Fibroblast of lung (primary cell): ENCODE measurements around the gene GLDC. TPM values are rescaled to one million over a fixed set of nuclear protein-coding genes. Genes with fewer than 3 reads are reported as not detected.

Source experiments
- DNase-seq, 2 donors: peaks; one replicate each; pipeline versions ENCODE4 v3.0.0 to v3.0.0-alpha.2; 2010; ENCODE audit warnings: low read depth in 2 of 2
- H2AFZ ChIP-seq: 2 replicates; pipeline ENCODE4 v1.5.1; 2012; ENCODE audit warnings: low read length, control low read depth, inconsistent platforms
- H3K27ac ChIP-seq: 2 replicates; pipeline ENCODE4 v1.5.1; 2011; ENCODE audit warnings: low read length, control low read depth; ENCODE audit not compliant: insufficient read depth
- H3K27me3 ChIP-seq: 2 replicates; pipeline ENCODE4 v1.5.1; 2011; ENCODE audit warnings: mild to moderate bottlenecking, low read length; ENCODE audit not compliant: control insufficient read depth, insufficient read depth
- H3K36me3 ChIP-seq: 2 replicates; pipeline ENCODE4 v1.5.1; 2011; ENCODE audit warnings: low read length; ENCODE audit not compliant: control insufficient read depth, insufficient read depth
- H3K4me1 ChIP-seq: 2 replicates; pipeline ENCODE4 v1.5.1; 2011; ENCODE audit warnings: low read length; ENCODE audit not compliant: control insufficient read depth, insufficient read depth; ENCODE audit errors: extremely low read depth
- H3K4me2 ChIP-seq: 2 replicates; pipeline ENCODE4 v1.5.1; 2011; ENCODE audit warnings: low read length, control low read depth; ENCODE audit not compliant: insufficient read depth; ENCODE audit errors: extremely low read depth
- H3K4me3 ChIP-seq, 4 experiments: fragments of 200-600 bp in 1 of 4; sonication (generic) in 1 of 4; replicated peaks in 1 of 4; 2 replicates each; pipeline ENCODE4 v1.5.1; 2011 to 2016; ENCODE audit warnings: low read length in 4 of 4, low read depth in 3 of 4, mild to moderate bottlenecking in 3 of 4, control low read depth in 2 of 4, inconsistent platforms in 1 of 4, mixed read lengths in 1 of 4; ENCODE audit not compliant: insufficient read depth in 1 of 4; ENCODE audit errors: control extremely low read depth in 1 of 4
- H3K79me2 ChIP-seq: 2 replicates; pipeline ENCODE4 v1.5.1; 2012; ENCODE audit warnings: mild to moderate bottlenecking, low read length, inconsistent platforms; ENCODE audit not compliant: control insufficient read depth, insufficient read depth
- H3K9ac ChIP-seq: 2 replicates; pipeline ENCODE4 v1.5.1; 2011; ENCODE audit warnings: mild to moderate bottlenecking, low read length, control low read depth; ENCODE audit not compliant: insufficient read depth
- H3K9me3 ChIP-seq: 2 replicates; pipeline ENCODE4 v1.5.1; 2012; ENCODE audit warnings: low read depth, low read length; ENCODE audit not compliant: control insufficient read depth, insufficient read depth
- H4K20me1 ChIP-seq: 2 replicates; pipeline ENCODE4 v1.5.1; 2011; ENCODE audit warnings: low read length; ENCODE audit not compliant: control insufficient read depth, insufficient read depth; ENCODE audit errors: extremely low read depth
- EZH2 ChIP-seq: IDR thresholded peaks from 2 replicates; pipeline ENCODE4 v1.5.1; 2012; ENCODE audit warnings: low read length, control low read depth, mild to moderate bottlenecking; ENCODE audit errors: missing control alignments
- polyA plus RNA-seq, 2 donors: library from polyadenylated mRNA; depleted of rRNA in 1 of 2; stranded (reverse) in 1 of 2; unstranded in 1 of 2; fragments of >200 nt; gene quantifications; 2 replicates each; pipeline ENCODE4 v1.2.1, GENCODE V29; 2011 to 2012; ENCODE audit warnings: missing spikeins in 1 of 2
- total RNA-seq: library from RNA; depleted of rRNA; stranded (reverse); fragments of >200 nt; gene quantifications from 2 replicates; pipeline ENCODE4 v1.2.1, GENCODE V29; 2014
- TF ChIP-seq, protein P1 (sequence below), 2 donors: IDR thresholded peaks in 1 of 2; conservative IDR thresholded peaks in 1 of 2; 1 replicate in 1 of 2; 2 replicates in 1 of 2; pipeline ENCODE4 v1.5.1; 2011 to 2012; ENCODE audit warnings: low read length in 2 of 2, control low read depth in 1 of 2, inconsistent platforms in 1 of 2, low read depth in 1 of 2, mild to moderate bottlenecking in 1 of 2

Gene GLDC
- total and polyA plus RNA-seq, 2 donors (not counting 1 experiment from before 2014, with no cell fraction given), result 0.45 to 0.83 TPM

DNA sequence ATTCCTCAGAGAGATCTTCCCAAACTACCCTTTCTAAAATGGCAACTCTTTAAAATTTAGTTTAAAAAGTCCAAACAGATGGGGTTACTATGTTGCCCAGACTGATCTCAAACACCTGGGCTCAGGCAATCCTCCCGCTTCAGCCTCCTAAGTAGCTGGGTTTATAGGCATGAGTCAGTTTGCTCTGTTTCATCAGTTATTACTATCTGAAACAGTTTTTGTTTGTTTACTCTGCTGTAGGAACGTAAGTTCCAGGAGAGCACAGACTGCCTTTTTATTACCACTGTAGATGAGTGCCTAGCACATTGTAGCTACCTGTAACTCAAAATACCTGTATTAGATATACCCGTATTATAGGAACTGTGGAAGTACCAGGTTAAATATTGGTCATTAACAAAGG lies 143.1 kb downstream of the GLDC start:
- DNase-seq, result no peak
- H3K27ac ChIP-seq, result no peak overlapping the region
- TF ChIP-seq EZH2, result no peak
- TF ChIP-seq, protein P1, sequence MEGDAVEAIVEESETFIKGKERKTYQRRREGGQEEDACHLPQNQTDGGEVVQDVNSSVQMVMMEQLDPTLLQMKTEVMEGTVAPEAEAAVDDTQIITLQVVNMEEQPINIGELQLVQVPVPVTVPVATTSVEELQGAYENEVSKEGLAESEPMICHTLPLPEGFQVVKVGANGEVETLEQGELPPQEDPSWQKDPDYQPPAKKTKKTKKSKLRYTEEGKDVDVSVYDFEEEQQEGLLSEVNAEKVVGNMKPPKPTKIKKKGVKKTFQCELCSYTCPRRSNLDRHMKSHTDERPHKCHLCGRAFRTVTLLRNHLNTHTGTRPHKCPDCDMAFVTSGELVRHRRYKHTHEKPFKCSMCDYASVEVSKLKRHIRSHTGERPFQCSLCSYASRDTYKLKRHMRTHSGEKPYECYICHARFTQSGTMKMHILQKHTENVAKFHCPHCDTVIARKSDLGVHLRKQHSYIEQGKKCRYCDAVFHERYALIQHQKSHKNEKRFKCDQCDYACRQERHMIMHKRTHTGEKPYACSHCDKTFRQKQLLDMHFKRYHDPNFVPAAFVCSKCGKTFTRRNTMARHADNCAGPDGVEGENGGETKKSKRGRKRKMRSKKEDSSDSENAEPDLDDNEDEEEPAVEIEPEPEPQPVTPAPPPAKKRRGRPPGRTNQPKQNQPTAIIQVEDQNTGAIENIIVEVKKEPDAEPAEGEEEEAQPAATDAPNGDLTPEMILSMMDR (conservative IDR thresholded peaks at IDR 0.05 in 1 of 2, IDR thresholded peaks at IDR 0.05 in 1 of 2; ENCODE audit: low read depth in 1 of 2, low read length in 2 of 2), result no peak
- no peaks in the 10 kb centered on the region for H3K9me3 ChIP-seq
- no peak overlapping the region for H3K9ac ChIP-seq
- peaks cover 4% of the 10 kb centered on the region for H3K4me1 ChIP-seq
- H2AFZ ChIP-seq, result no peak overlapping the region
- H3K4me2 ChIP-seq, result no peak overlapping the region
- H4K20me1 ChIP-seq, result no peaks in the 10 kb centered on the region
- H3K36me3 ChIP-seq, result peaks cover 4% of the 10 kb centered on the region
- no peaks in the 10 kb centered on the region for H3K79me2 ChIP-seq
- H3K4me3 ChIP-seq, result no peak overlapping the region
- H3K27me3 ChIP-seq, result no peaks in the 10 kb centered on the region

DNA sequence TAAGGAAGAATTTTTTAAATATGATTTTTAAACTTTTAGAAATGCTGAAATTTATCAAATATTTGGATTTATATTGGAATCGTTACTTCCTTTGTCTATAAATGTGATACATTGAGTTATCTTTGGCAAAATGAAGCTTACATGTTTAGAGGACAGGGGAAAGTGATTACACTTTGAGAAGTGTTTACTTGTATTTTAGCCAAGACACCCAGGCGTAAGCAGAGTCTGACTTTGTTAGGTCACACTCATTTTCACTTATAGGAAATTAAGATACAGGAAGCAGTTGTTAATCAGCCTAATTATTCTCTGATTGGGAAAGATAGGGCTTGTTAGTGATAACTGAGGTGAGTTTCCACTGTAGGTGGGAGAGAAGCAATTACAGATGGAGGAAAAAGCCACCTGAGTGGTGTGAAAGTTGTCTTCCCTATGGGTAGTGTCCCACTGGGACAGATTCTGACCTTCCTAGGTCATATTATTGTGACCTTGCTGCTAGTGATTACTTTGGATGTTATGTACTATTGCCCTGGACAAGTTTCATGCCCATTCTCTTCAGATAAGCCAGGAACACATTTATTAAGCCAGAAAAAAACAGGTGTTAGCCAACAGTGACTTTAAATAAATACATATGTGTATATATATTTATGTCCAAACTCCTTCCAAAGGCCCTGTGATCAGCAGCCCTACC lies 143.9 kb downstream of the GLDC start:
- no peaks in the 10 kb centered on the region for H3K79me2 ChIP-seq
- no peaks in the 10 kb centered on the region for H3K9me3 ChIP-seq
- H4K20me1 ChIP-seq, result no peaks in the 10 kb centered on the region
- no peak for DNase-seq
- peaks cover 4% of the 10 kb centered on the region for H3K4me1 ChIP-seq
- TF ChIP-seq, protein P1 (conservative IDR thresholded peaks at IDR 0.05 in 1 of 2, IDR thresholded peaks at IDR 0.05 in 1 of 2; ENCODE audit: low read depth in 1 of 2, low read length in 2 of 2), result no peak
- no peak for TF ChIP-seq EZH2
- no peak overlapping the region for H2AFZ ChIP-seq
- no peak overlapping the region for H3K27ac ChIP-seq
- H3K36me3 ChIP-seq, result peaks cover 4% of the 10 kb centered on the region
- H3K4me3 ChIP-seq, result no peak overlapping the region
- H3K9ac ChIP-seq, result no peak overlapping the region
- H3K27me3 ChIP-seq, result no peaks in the 10 kb centered on the region
- no peak overlapping the region for H3K4me2 ChIP-seq

DNA sequence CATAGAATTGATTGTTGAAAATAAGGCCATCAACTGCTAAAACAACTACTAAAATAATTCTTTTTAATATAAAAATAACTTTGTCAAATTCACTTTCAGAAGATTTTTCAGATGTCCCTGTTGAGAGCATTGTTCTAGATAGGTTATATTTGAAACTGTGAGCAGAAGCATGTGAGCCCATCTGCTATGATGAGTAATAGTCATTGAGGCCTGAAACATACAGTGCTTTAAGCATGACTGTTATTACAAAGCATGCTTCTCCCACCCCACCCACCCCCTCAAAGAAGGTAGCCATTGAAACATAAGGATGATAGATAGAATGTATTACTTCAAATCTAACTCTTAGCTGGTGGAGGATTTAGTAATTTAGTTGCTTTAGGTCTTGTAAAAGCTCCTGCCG lies 146.5 kb downstream of the GLDC start:
- H3K4me1 ChIP-seq, result peaks cover 4% of the 10 kb centered on the region
- H3K4me2 ChIP-seq, result no peak overlapping the region
- H3K27me3 ChIP-seq, result no peaks in the 10 kb centered on the region
- H4K20me1 ChIP-seq, result no peaks in the 10 kb centered on the region
- peak overlapping the region; percentile 51 for H3K27ac ChIP-seq
- no peak overlapping the region for H3K9ac ChIP-seq
- peak; percentile 43 to 83 for DNase-seq
- H2AFZ ChIP-seq, result no peak overlapping the region
- no peaks in the 10 kb centered on the region for H3K9me3 ChIP-seq
- no peaks in the 10 kb centered on the region for H3K79me2 ChIP-seq
- TF ChIP-seq EZH2, result no peak
- TF ChIP-seq, protein P1 (conservative IDR thresholded peaks at IDR 0.05 in 1 of 2, IDR thresholded peaks at IDR 0.05 in 1 of 2; ENCODE audit: low read depth in 1 of 2, low read length in 2 of 2), result no peak
- H3K4me3 ChIP-seq, result no peak overlapping the region
- peaks cover 5% of the 10 kb centered on the region for H3K36me3 ChIP-seq
